ENCODE results near the gene FAM184A. TPM values are rescaled to one million over a fixed set of nuclear protein-coding genes. Genes with fewer than 3 reads are reported as not detected.
"Not testable (repeated sequence)": the region's sequence is repeated elsewhere in the genome, so short reads cannot be mapped to it uniquely, and the experiment has no call there.

FAM184A gene
- total and polyA plus RNA-seq, 8 donors = 13.3 to 120 (median 88.2) TPM

GRCh38 chr6:119006974-119007373, 71.5 kb downstream of the FAM184A start:
- TF ChIP-seq CTCF (IDR thresholded peaks at IDR 0.05) = no peak
- intact Hi-C loops (cut with DNase I) = no loop called here
- H3K9me3 ChIP-seq = no peaks in the 10 kb centered on the region
- no peaks in the 10 kb centered on the region for H3K36me3 ChIP-seq
- no peak for DNase-seq
- H3K27ac ChIP-seq = no peak overlapping the region
- no peaks in the 10 kb centered on the region for H3K27me3 ChIP-seq
- ATAC-seq = no peak
- no peak overlapping the region for H3K4me3 ChIP-seq
- no peaks in the 10 kb centered on the region for H3K4me1 ChIP-seq

GRCh38 chr6:119002069-119002468, 76.4 kb downstream of the FAM184A start:
- no peak for TF ChIP-seq CTCF (IDR thresholded peaks at IDR 0.05)
- ATAC-seq = no peak

GRCh38 chr6:118999494-119000040, 78.9 kb downstream of the FAM184A start:
- intact Hi-C loops (cut with DNase I) = no loop called here
- TF ChIP-seq CTCF (IDR thresholded peaks at IDR 0.05) = no peak
- H3K9me3 ChIP-seq = no peaks in the 10 kb centered on the region
- ATAC-seq = no peak
- H3K36me3 ChIP-seq = no peaks in the 10 kb centered on the region
- no peak overlapping the region for H3K4me3 ChIP-seq
- no peak overlapping the region for H3K27ac ChIP-seq
- H3K27me3 ChIP-seq = no peaks in the 10 kb centered on the region
- H3K4me1 ChIP-seq = no peaks in the 10 kb centered on the region
- no peak for DNase-seq

More at GRCh38 chr6:119002069-119002468, 76.4 kb downstream of the FAM184A start:
- DNase-seq = no peak
- H3K36me3 ChIP-seq = no peaks in the 10 kb centered on the region
- H3K4me3 ChIP-seq = no peak overlapping the region
- no peaks in the 10 kb centered on the region for H3K27me3 ChIP-seq
- intact Hi-C loops (cut with DNase I) = no loop called here
- no peaks in the 10 kb centered on the region for H3K4me1 ChIP-seq
- H3K27ac ChIP-seq = no peak overlapping the region
- no peaks in the 10 kb centered on the region for H3K9me3 ChIP-seq

GRCh38 chr6:118997426-118997825, 81.0 kb downstream of the FAM184A start:
- H3K4me3 ChIP-seq; H3K36me3 ChIP-seq; DNase-seq; intact Hi-C loops (cut with DNase I); H3K27ac ChIP-seq; ATAC-seq; H3K9me3 ChIP-seq; H3K4me1 ChIP-seq; H3K27me3 ChIP-seq: not testable (repeated sequence)

GRCh38 chr6:118996289-118996820, 82.1 kb downstream of the FAM184A start:
- H3K4me3 ChIP-seq = no peak overlapping the region
- intact Hi-C loops (cut with DNase I) = no loop called here
- no peaks in the 10 kb centered on the region for H3K9me3 ChIP-seq
- no peaks in the 10 kb centered on the region for H3K4me1 ChIP-seq
- no peaks in the 10 kb centered on the region for H3K27me3 ChIP-seq
- DNase-seq = no peak
- no peak for ATAC-seq
- no peak for TF ChIP-seq CTCF (IDR thresholded peaks at IDR 0.05)
- H3K36me3 ChIP-seq = no peaks in the 10 kb centered on the region
- no peak overlapping the region for H3K27ac ChIP-seq

- Histone ChIP-seq H3K4me3 (no peak overlapping the region), H3K27ac (no peak overlapping the region), H3K4me1 (no peaks in the 10 kb centered on the region), H3K9me3 (no peaks in the 10 kb centered on the region), H3K27me3 (no peaks in the 10 kb centered on the region), H3K36me3 (no peaks in the 10 kb centered on the region)
- no peak for ATAC-seq
- intact Hi-C loops (cut with DNase I) = no loop called here
- TF ChIP-seq CTCF (IDR thresholded peaks at IDR 0.05) = no peak
- no peak for DNase-seq
These were observed 84.6 kb downstream of the FAM184A start for GRCh38 chr6:118993803-118994251.
